Ovary (tissue), 3 donors: Measurements from ENCODE around the gene SGO2.

Source experiments
- CTCF ChIP-seq, 3 donors: fragments of 450-650 bp in 2 of 3; fragments of 200-600 bp in 1 of 3; IDR thresholded peaks; one replicate each; pipeline versions ENCODE4 v1.5.1 to v1.8.0; 2016 to 2022; ENCODE audit warnings: antibody characterized with exemption in 3 of 3, mild to moderate bottlenecking in 1 of 3
- POLR2A ChIP-seq: fragments of 450-650 bp; IDR thresholded peaks from one replicate; pipeline ENCODE4 v1.6.1; 2017; ENCODE audit warnings: antibody characterized with exemption, mild to moderate bottlenecking, moderate library complexity
- donor health status: DM: no; HTN: no; CAD: no.

- TF ChIP-seq CTCF (IDR thresholded peaks at IDR 0.05) (no peak), POLR2A (no peak)
Observed at GRCh38 chr2:200613692-200614091, 87.7 kb downstream of the SGO2 start.
